Keratinocyte (primary cell): ENCODE results near the gene CAMKK2. TPM values are rescaled to one million over a fixed set of nuclear protein-coding genes. Genes with fewer than 3 reads are reported as not detected.
A peak's percentile ranks its signal among the peaks of the same experiment; 100 is the strongest.

Experiments used
- DNase-seq: peaks from one replicate; pipeline ENCODE4 v3.0.0-alpha.2; 2011; ENCODE audit warnings: low read depth, missing footprints, low spot score
- FAIRE-seq: peaks from 2 replicates; lab custom pipeline; 2011; peaks lifted over from hg19 to GRCh38; lab: Jason Lieb, UNC
- H2AFZ ChIP-seq: 2 replicates; pipeline ENCODE4 v1.6.0; 2012; ENCODE audit warnings: low read length, control low read depth, inconsistent platforms; ENCODE audit not compliant: control insufficient read depth
- H3K27ac ChIP-seq: 2 replicates; pipeline ENCODE4 v1.5.1; 2011; ENCODE audit warnings: low read length; ENCODE audit not compliant: control insufficient read depth, insufficient read depth
- H3K27me3 ChIP-seq: 3 replicates; pipeline ENCODE4 v1.6.0; 2011; ENCODE audit warnings: low read length; ENCODE audit not compliant: control insufficient read depth, insufficient read depth; ENCODE audit errors: extremely low read depth
- H3K36me3 ChIP-seq, 2 experiments: 2 replicates in 1 of 2; 3 replicates in 1 of 2; pipeline ENCODE4 v1.5.1; 2011; ENCODE audit warnings: low read length in 2 of 2, mild to moderate bottlenecking in 1 of 2; ENCODE audit not compliant: control insufficient read depth in 2 of 2, insufficient read depth in 2 of 2; ENCODE audit errors: extremely low read depth in 1 of 2
- H3K4me1 ChIP-seq: 3 replicates; pipeline ENCODE4 v1.5.1; 2011; ENCODE audit warnings: low read length; ENCODE audit not compliant: control insufficient read depth, insufficient read depth; ENCODE audit errors: extremely low read depth
- H3K4me2 ChIP-seq: 3 replicates; pipeline ENCODE4 v1.6.0; 2011; ENCODE audit warnings: low read depth, low read length; ENCODE audit not compliant: control insufficient read depth, insufficient read depth; ENCODE audit errors: extremely low read depth
- H3K4me3 ChIP-seq, 3 experiments: fragments of 200-600 bp in 1 of 3; sonication (generic) in 1 of 3; 2 replicates in 2 of 3; 3 replicates in 1 of 3; pipeline ENCODE4 v1.5.1; 2011 to 2016; ENCODE audit warnings: low read length in 3 of 3, mild to moderate bottlenecking in 3 of 3, control low read depth in 2 of 3, inconsistent platforms in 1 of 3, low read depth in 1 of 3, mixed read lengths in 1 of 3, mixed run types in 1 of 3, moderate library complexity in 1 of 3; ENCODE audit not compliant: control insufficient read depth in 2 of 3, insufficient read depth in 2 of 3; ENCODE audit errors: extremely low read depth in 1 of 3
- H3K79me2 ChIP-seq: 2 replicates; pipeline ENCODE4 v1.6.0; 2012; ENCODE audit warnings: low read length; ENCODE audit not compliant: control insufficient read depth, insufficient read depth
- H3K9ac ChIP-seq: 3 replicates; pipeline ENCODE4 v1.6.0; 2011; ENCODE audit warnings: low read length; ENCODE audit not compliant: control insufficient read depth, insufficient read depth; ENCODE audit errors: extremely low read depth
- H3K9me1 ChIP-seq: 3 replicates; pipeline ENCODE4 v1.6.0; 2011; ENCODE audit warnings: low read length; ENCODE audit not compliant: control insufficient read depth, insufficient read depth; ENCODE audit errors: extremely low read depth
- H3K9me3 ChIP-seq: 2 replicates; pipeline ENCODE4 v1.5.1; 2012; ENCODE audit warnings: low read depth, low read length; ENCODE audit not compliant: control insufficient read depth
- H4K20me1 ChIP-seq: 3 replicates; pipeline ENCODE4 v1.6.0; 2011; ENCODE audit warnings: low read length; ENCODE audit not compliant: control insufficient read depth, insufficient read depth; ENCODE audit errors: extremely low read depth
- EZH2 ChIP-seq: IDR thresholded peaks from one replicate; pipeline ENCODE4 v1.6.1; 2012; ENCODE audit warnings: inconsistent platforms, mild to moderate bottlenecking, low read length, moderate library complexity
- dilution Hi-C: fragments of 300-500 bp; cut with MboI; formaldehyde crosslinking; loops from one replicate; pipeline ENCODE4 v1.7.0; 2020; ENCODE audit warnings: low sequenced_read_pairs; ENCODE audit not compliant: extremely low pct_ligation_motif_present
- polyA plus RNA-seq, 5 experiments: library from polyadenylated mRNA; depleted of rRNA in 3 of 5; stranded (reverse) in 3 of 5; stranded (forward) in 1 of 5; unstranded in 1 of 5; fragments of >200 nt; gene quantifications; 1 replicate in 1 of 5; 2 replicates in 3 of 5; 3 replicates in 1 of 5; pipeline versions ENCODE4 v1.2.1 to v1.2.3, GENCODE V29; 2011 to 2012; ENCODE audit warnings: missing spikeins in 2 of 5, low read depth in 1 of 5, low replicate concordance in 1 of 5
- TF ChIP-seq, protein P1 (sequence below), 3 experiments: IDR thresholded peaks in 1 of 3; conservative IDR thresholded peaks in 1 of 3; optimal IDR thresholded peaks in 1 of 3; 2 replicates in 2 of 3; 3 replicates in 1 of 3; pipeline versions ENCODE3 to v1.5.1; 2011; ENCODE audit warnings: low read length in 3 of 3, mild to moderate bottlenecking in 3 of 3, moderate library complexity in 2 of 3, control low read depth in 1 of 3, inconsistent platforms in 1 of 3; ENCODE audit not compliant: insufficient read depth in 2 of 3; ENCODE audit errors: extremely low read depth in 1 of 3

Gene CAMKK2
- polyA plus RNA-seq, 1 donor (not counting 4 experiments of a cell fraction or from before 2014, with no cell fraction given), result 18.6 TPM

DNA sequence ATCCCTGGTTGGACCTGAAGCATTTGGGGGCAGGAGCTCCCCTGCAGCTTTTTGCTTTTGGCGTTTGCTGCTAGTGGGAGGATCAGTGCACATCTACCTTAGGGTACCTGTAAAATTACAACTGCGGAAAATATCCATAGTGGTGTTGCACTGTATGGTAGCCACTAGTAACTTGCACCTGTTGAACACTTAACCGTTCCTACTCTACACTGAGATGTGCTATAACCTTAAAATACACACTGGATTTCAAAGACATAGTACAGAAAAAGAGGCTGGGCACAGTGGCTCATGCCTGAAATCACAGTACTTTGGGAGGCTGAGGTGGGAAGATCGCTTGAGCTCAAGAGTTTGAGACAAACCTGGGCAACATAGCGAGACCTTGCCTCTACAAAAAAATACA lies 83.6 kb downstream of the CAMKK2 start:
- TF ChIP-seq, protein P1, sequence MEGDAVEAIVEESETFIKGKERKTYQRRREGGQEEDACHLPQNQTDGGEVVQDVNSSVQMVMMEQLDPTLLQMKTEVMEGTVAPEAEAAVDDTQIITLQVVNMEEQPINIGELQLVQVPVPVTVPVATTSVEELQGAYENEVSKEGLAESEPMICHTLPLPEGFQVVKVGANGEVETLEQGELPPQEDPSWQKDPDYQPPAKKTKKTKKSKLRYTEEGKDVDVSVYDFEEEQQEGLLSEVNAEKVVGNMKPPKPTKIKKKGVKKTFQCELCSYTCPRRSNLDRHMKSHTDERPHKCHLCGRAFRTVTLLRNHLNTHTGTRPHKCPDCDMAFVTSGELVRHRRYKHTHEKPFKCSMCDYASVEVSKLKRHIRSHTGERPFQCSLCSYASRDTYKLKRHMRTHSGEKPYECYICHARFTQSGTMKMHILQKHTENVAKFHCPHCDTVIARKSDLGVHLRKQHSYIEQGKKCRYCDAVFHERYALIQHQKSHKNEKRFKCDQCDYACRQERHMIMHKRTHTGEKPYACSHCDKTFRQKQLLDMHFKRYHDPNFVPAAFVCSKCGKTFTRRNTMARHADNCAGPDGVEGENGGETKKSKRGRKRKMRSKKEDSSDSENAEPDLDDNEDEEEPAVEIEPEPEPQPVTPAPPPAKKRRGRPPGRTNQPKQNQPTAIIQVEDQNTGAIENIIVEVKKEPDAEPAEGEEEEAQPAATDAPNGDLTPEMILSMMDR (optimal IDR thresholded peaks at IDR 0.05 in 1 of 3, IDR thresholded peaks at IDR 0.05 in 1 of 3, conservative IDR thresholded peaks at IDR 0.05 in 1 of 3; ENCODE audit: extremely low read depth in 1 of 3, insufficient read depth in 2 of 3, low read length in 3 of 3), result no peak
- TF ChIP-seq EZH2, result no peak
- H3K27ac ChIP-seq, result no peak overlapping the region
- no peak for FAIRE-seq
- H3K27me3 ChIP-seq, result no peaks in the 10 kb centered on the region
- H2AFZ ChIP-seq, result no peak overlapping the region
- no peaks in the 10 kb centered on the region for H3K79me2 ChIP-seq
- H3K36me3 ChIP-seq, result peaks cover 0 to 2% of the 10 kb centered on the region in 2 experiments
- no peak overlapping the region for H3K4me3 ChIP-seq
- H3K9ac ChIP-seq, result no peak overlapping the region
- H4K20me1 ChIP-seq, result no peaks in the 10 kb centered on the region
- H3K9me3 ChIP-seq, result no peaks in the 10 kb centered on the region
- dilution Hi-C loops, result no loop called here
- peaks cover 16% of the 10 kb centered on the region for H3K4me1 ChIP-seq
- H3K4me2 ChIP-seq, result no peak overlapping the region
- no peak for DNase-seq
- H3K9me1 ChIP-seq, result no peaks in the 10 kb centered on the region

DNA sequence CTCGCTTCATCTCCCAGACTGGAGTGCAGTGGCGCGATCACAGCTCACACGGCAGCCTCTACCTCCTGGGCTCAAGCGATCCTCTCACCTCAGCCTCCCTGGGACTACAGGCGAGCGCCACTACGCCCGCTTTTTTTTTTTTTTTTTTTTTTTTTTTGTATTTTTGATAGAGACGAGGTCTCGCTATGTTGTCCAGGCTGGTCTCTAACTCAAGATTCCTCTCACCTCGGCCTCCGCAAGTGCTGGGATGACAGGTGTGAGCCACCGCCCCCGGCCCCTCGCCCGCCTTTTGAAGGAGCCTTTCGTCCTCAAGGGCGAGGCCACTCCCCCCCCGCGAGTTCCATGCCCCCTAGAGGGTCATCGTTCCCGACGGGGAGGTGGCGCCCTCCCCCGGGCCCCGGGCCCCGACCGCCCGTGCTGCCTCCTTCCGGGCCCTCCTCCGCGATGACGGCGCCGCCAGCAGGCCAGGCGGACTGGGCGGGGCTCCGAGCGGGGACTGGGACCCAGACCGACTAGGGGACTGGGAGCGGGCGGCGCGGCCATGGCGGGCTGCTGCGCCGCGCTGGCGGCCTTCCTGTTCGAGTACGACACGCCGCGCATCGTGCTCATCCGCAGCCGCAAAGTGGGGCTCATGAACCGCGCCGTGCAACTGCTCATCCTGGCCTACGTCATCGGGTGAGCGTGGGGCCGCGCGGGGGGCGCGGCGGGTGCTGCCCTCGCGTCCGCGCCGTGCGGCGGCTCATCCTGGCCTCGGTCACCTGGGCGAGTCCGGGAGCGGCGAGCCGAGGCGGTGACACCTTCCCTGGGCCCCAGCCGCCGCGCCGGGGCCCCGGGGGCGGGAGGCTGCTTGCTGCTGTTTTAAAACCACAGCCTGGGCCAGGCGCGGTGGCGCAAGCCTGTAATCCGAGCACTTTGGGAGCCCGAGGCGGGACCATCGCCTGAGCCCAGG lies 86.6 kb downstream of the CAMKK2 start, which contains the start of gene P2RX4:
P2RX4 (plus strand) TSS at position 506 of the 949 bp plus-strand sequence; CDS start at position 542, 36 bp downstream.
- H3K9ac ChIP-seq, result peak within 1 kb of the TSS; percentile 82
- H3K9me3 ChIP-seq, result no peaks in the 10 kb centered on the region
- H3K4me3 ChIP-seq, result peak within 1 kb of the TSS; percentile 58 to 74 (median 70)
- DNase-seq (no peak), FAIRE-seq (no peak)
- H2AFZ ChIP-seq, result peak within 1 kb of the TSS; percentile 91
- H3K4me1 ChIP-seq, result peaks cover 11% of the 10 kb centered on the region
- H3K4me2 ChIP-seq, result peak within 1 kb of the TSS; percentile 87
- H4K20me1 ChIP-seq, result no peaks in the 10 kb centered on the region
- H3K27me3 ChIP-seq, result no peaks in the 10 kb centered on the region
- H3K36me3 ChIP-seq, result no peaks in the 10 kb centered on the region
- dilution Hi-C loops, result no loop called here
- no peak for TF ChIP-seq EZH2
- TF ChIP-seq, protein P1 (optimal IDR thresholded peaks at IDR 0.05 in 1 of 3, IDR thresholded peaks at IDR 0.05 in 1 of 3, conservative IDR thresholded peaks at IDR 0.05 in 1 of 3; ENCODE audit: extremely low read depth in 1 of 3, insufficient read depth in 2 of 3, low read length in 3 of 3), result peak in 1 of 3 experiments; percentile 53
- peak within 1 kb of the TSS; percentile 40 for H3K27ac ChIP-seq
- H3K79me2 ChIP-seq, result no peaks in the 10 kb centered on the region
- H3K9me1 ChIP-seq, result no peaks in the 10 kb centered on the region
